Effector memory CD8-positive, alpha-beta T cell (primary cell): ENCODE measurements around the gene HPD.

Experiments
- ATAC-seq: fragments of 150-1000 bp; cut with Tn5 transposase; replicated peaks from 2 replicates; pipeline ENCODE4 v1.10.0; 2021; ENCODE audit warnings: mild to moderate bottlenecking, moderate library complexity
- DNase-seq, 3 experiments: peaks; one replicate each; pipeline ENCODE4 v3.0.0; 2021
- H3K27ac Mint-ChIP-seq, 2 donors: one replicate each; pipeline ENCODE4 v1.8.0; 2022; ENCODE audit warnings: mild to moderate bottlenecking in 2 of 2, mixed read lengths in 2 of 2, moderate library complexity in 2 of 2
- H3K27me3 Mint-ChIP-seq, 2 donors: one replicate each; pipeline ENCODE4 v1.8.0; 2022; ENCODE audit warnings: mixed read lengths in 2 of 2
- H3K36me3 Mint-ChIP-seq: one replicate; pipeline ENCODE4 v1.8.0; 2022; ENCODE audit warnings: mild to moderate bottlenecking, moderate library complexity, mixed read lengths; ENCODE audit not compliant: insufficient read depth
- H3K4me1 Mint-ChIP-seq, 2 donors: one replicate each; pipeline ENCODE4 v1.8.0; 2022; ENCODE audit warnings: low read depth in 2 of 2, mixed read lengths in 2 of 2
- H3K4me3 Mint-ChIP-seq, 2 donors: one replicate each; pipeline ENCODE4 v1.8.0; 2022; ENCODE audit warnings: mild to moderate bottlenecking in 2 of 2, mixed read lengths in 2 of 2, moderate library complexity in 2 of 2
- H3K9me3 Mint-ChIP-seq, 2 donors: one replicate each; pipeline ENCODE4 v1.8.0; 2022; ENCODE audit warnings: mixed read lengths in 2 of 2

Gene HPD

GRCh38 chr12:121808623-121809022 lies 50.0 kb downstream of the HPD start:
- no peaks in the 10 kb centered on the region for H3K9me3 Mint-ChIP-seq
- peaks cover 82% of the 10 kb centered on the region for H3K36me3 Mint-ChIP-seq
- no peak for DNase-seq
- H3K27ac Mint-ChIP-seq, result peak overlapping the region in 1 of 2 donors; percentile 91
- peak overlapping the region; percentile 42 to 45 for H3K4me3 Mint-ChIP-seq
- no peak for ATAC-seq
- no peaks in the 10 kb centered on the region for H3K27me3 Mint-ChIP-seq
- peaks cover 47 to 57% of the 10 kb centered on the region in 2 donors for H3K4me1 Mint-ChIP-seq

GRCh38 chr12:121807642-121808347 lies 50.9 kb downstream of the HPD start:
- Mint-ChIP-seq H3K4me1 (peaks cover 43 to 53% of the 10 kb centered on the region in 2 donors), H3K4me3 (peak overlapping the region; percentile 90 to 93), H3K36me3 (peaks cover 84% of the 10 kb centered on the region), H3K27me3 (no peaks in the 10 kb centered on the region), H3K27ac (peak overlapping the region; percentile 69 to 91), H3K9me3 (no peaks in the 10 kb centered on the region)
- no peak for DNase-seq
- no peak for ATAC-seq

GRCh38 chr12:121806546-121807423 lies 51.9 kb downstream of the HPD start:
- peaks cover 85% of the 10 kb centered on the region for H3K36me3 Mint-ChIP-seq
- H3K27ac Mint-ChIP-seq, result peak overlapping the region; percentile 89 to 91
- peaks cover 44 to 55% of the 10 kb centered on the region in 2 donors for H3K4me1 Mint-ChIP-seq
- H3K4me3 Mint-ChIP-seq, result peak overlapping the region; percentile 90 to 93
- no peaks in the 10 kb centered on the region for H3K27me3 Mint-ChIP-seq
- H3K9me3 Mint-ChIP-seq, result no peaks in the 10 kb centered on the region
- DNase-seq (no peak), ATAC-seq (no peak)

- peak overlapping the region; percentile 89 to 91 for H3K27ac Mint-ChIP-seq
- DNase-seq (peak in 1 of 3 experiments; percentile 50), ATAC-seq (peak; percentile 41)
- H3K4me1 Mint-ChIP-seq, result peaks cover 44 to 56% of the 10 kb centered on the region in 2 donors
- H3K27me3 Mint-ChIP-seq, result no peaks in the 10 kb centered on the region
- H3K9me3 Mint-ChIP-seq, result no peaks in the 10 kb centered on the region
- peak overlapping the region; percentile 90 to 93 for H3K4me3 Mint-ChIP-seq
- H3K36me3 Mint-ChIP-seq, result peaks cover 87% of the 10 kb centered on the region
These were observed 52.6 kb downstream of the HPD start for GRCh38 chr12:121806009-121806545.

GRCh38 chr12:121805171-121806008 lies 53.3 kb downstream of the HPD start:
- H3K9me3 Mint-ChIP-seq, result no peaks in the 10 kb centered on the region
- DNase-seq (no peak), ATAC-seq (no peak)
- no peaks in the 10 kb centered on the region for H3K27me3 Mint-ChIP-seq
- H3K36me3 Mint-ChIP-seq, result peaks cover 84% of the 10 kb centered on the region
- H3K4me1 Mint-ChIP-seq, result peaks cover 38 to 52% of the 10 kb centered on the region in 2 donors
- H3K4me3 Mint-ChIP-seq, result peak overlapping the region; percentile 90 to 93
- peak overlapping the region; percentile 91 to 96 for H3K27ac Mint-ChIP-seq

- no peaks in the 10 kb centered on the region for H3K27me3 Mint-ChIP-seq
- peaks cover 81% of the 10 kb centered on the region for H3K36me3 Mint-ChIP-seq
- ATAC-seq (peak; percentile 19), DNase-seq (peak in 2 of 3 experiments; percentile 46 to 53)
- no peaks in the 10 kb centered on the region for H3K9me3 Mint-ChIP-seq
- H3K4me3 Mint-ChIP-seq, result peak overlapping the region; percentile 90 to 93
- peaks cover 37 to 49% of the 10 kb centered on the region in 2 donors for H3K4me1 Mint-ChIP-seq
- H3K27ac Mint-ChIP-seq, result peak overlapping the region; percentile 91 to 96
These were observed 54.1 kb downstream of the HPD start for GRCh38 chr12:121804417-121805111.

- H3K27me3 Mint-ChIP-seq, result no peaks in the 10 kb centered on the region
- ATAC-seq, result peak; percentile 4
These were observed 54.7 kb downstream of the HPD start, which contains the start of gene SETD1B for GRCh38 chr12:121803861-121804416. TSS of gene SETD1B (plus strand) at chr12:121804009. CDS start at chr12:121804738, 729 bp downstream.

GRCh38 chr12:121802843-121803698 lies 55.6 kb downstream of the HPD start:
- peaks cover 45 to 53% of the 10 kb centered on the region in 2 donors for H3K4me1 Mint-ChIP-seq
- H3K27ac Mint-ChIP-seq, result peak overlapping the region; percentile 98 to 100
- ATAC-seq, result peak; percentile 58
- peaks cover 80% of the 10 kb centered on the region for H3K36me3 Mint-ChIP-seq
- H3K4me3 Mint-ChIP-seq, result peak overlapping the region; percentile 98 to 99
- no peaks in the 10 kb centered on the region for H3K27me3 Mint-ChIP-seq
- H3K9me3 Mint-ChIP-seq, result no peaks in the 10 kb centered on the region
- peak; percentile 80 to 86 (median 81) for DNase-seq

More at GRCh38 chr12:121803861-121804416, 54.7 kb downstream of the HPD start, which contains the start of gene SETD1B:
- no peaks in the 10 kb centered on the region for H3K9me3 Mint-ChIP-seq
- peaks cover 39 to 49% of the 10 kb centered on the region in 2 donors for H3K4me1 Mint-ChIP-seq
- H3K27ac Mint-ChIP-seq, result peak within 1 kb of the TSS; percentile 98 to 100
- H3K36me3 Mint-ChIP-seq, result peaks cover 79% of the 10 kb centered on the region
- H3K4me3 Mint-ChIP-seq, result peak within 1 kb of the TSS; percentile 98 to 99
- peak in 1 of 3 experiments; percentile 32 for DNase-seq

GRCh38 chr12:121802485-121802842 lies 56.2 kb downstream of the HPD start:
- Mint-ChIP-seq H3K36me3 (peaks cover 76% of the 10 kb centered on the region), H3K4me3 (peak overlapping the region; percentile 98 to 99), H3K27me3 (no peaks in the 10 kb centered on the region), H3K9me3 (no peaks in the 10 kb centered on the region), H3K27ac (peak overlapping the region; percentile 98 to 100), H3K4me1 (peaks cover 48 to 54% of the 10 kb centered on the region in 2 donors)
- ATAC-seq (no peak), DNase-seq (no peak)

GRCh38 chr12:121801595-121802484 lies 56.8 kb downstream of the HPD start:
- H3K4me1 Mint-ChIP-seq, result peaks cover 50 to 53% of the 10 kb centered on the region in 2 donors
- DNase-seq (no peak), ATAC-seq (no peak)
- peak overlapping the region; percentile 98 to 100 for H3K27ac Mint-ChIP-seq
- H3K4me3 Mint-ChIP-seq, result peak overlapping the region; percentile 98 to 99
- H3K36me3 Mint-ChIP-seq, result peaks cover 78% of the 10 kb centered on the region
- no peaks in the 10 kb centered on the region for H3K27me3 Mint-ChIP-seq
- no peaks in the 10 kb centered on the region for H3K9me3 Mint-ChIP-seq
